Muscle of back (tissue), 10 donors: ENCODE results near the gene SHBG. TPM values are rescaled to one million over a fixed set of nuclear protein-coding genes. Genes with fewer than 3 reads are reported as not detected.

Source experiments
- polyA plus RNA-seq, 10 donors: library from polyadenylated mRNA; unstranded; fragments of 120-200 nt; gene quantifications; one replicate each; pipeline ENCODE4 v1.2.1, GENCODE V29; 2013; ENCODE audit not compliant: insufficient read length in 10 of 10

Gene SHBG
- polyA plus RNA-seq, 10 donors, result 0.21 to 1.5 (median 0.91) TPM

Other genes with a start within 250 kb of the SHBG start
- gene TNK1, start 249.0 kb upstream of the SHBG start, polyA plus RNA-seq, result 1 to 10 TPM in 2 of 10 donors, under 1 TPM in 7, not detected in 1; 0.22 to 1.4 (median 0.69) TPM
- gene PLSCR3, start 235.6 kb upstream of the SHBG start, polyA plus RNA-seq, result 10 to 100 TPM; 20.4 to 35.0 (median 27.2) TPM
- gene TMEM256, start 226.0 kb upstream of the SHBG start, polyA plus RNA-seq, result 10 to 100 TPM; 49.0 to 60.9 (median 54.0) TPM
- 10 to 100 TPM; 19.9 to 33.1 (median 25.5) TPM for gene NLGN2, start 222.3 kb upstream of the SHBG start, polyA plus RNA-seq
- not detected for gene SPEM1, start 209.8 kb upstream of the SHBG start, polyA plus RNA-seq
- not detected for gene SPEM2, start 204.5 kb upstream of the SHBG start, polyA plus RNA-seq
- under 1 TPM in 1 of 10 donors, not detected in 9; 0.04 TPM for gene SPEM3, start 201.3 kb upstream of the SHBG start, polyA plus RNA-seq
- gene TMEM102, start 194.7 kb upstream of the SHBG start, polyA plus RNA-seq, result 1 to 10 TPM in 4 of 10 donors, under 1 TPM in 6; 0.52 to 1.4 (median 0.92) TPM
- 1 to 10 TPM; 1.3 to 5.1 (median 3.1) TPM for gene FGF11, start 190.6 kb upstream of the SHBG start, polyA plus RNA-seq
- gene CHRNB1, start 185.1 kb upstream of the SHBG start, polyA plus RNA-seq, result 10 to 100 TPM; 51.8 to 85.8 (median 71.8) TPM
- 10 to 100 TPM; 22.1 to 27.1 (median 24.9) TPM for gene ZBTB4, start 150.5 kb upstream of the SHBG start, polyA plus RNA-seq
- gene SLC35G6, start 148.7 kb upstream of the SHBG start, polyA plus RNA-seq, result under 1 TPM in 8 of 10 donors, not detected in 2; 0.16 to 0.59 (median 0.20) TPM
- gene POLR2A, start 145.8 kb upstream of the SHBG start, polyA plus RNA-seq, result 10 to 100 TPM; 50.2 to 72.7 (median 58.4) TPM
- 10 to 100 TPM; 22.2 to 38.2 (median 29.8) TPM for gene TNFSF12, start 81.1 kb upstream of the SHBG start, polyA plus RNA-seq
- 1 to 10 TPM; 2.4 to 6.3 (median 4.0) TPM for gene TNFSF13, start 71.4 kb upstream of the SHBG start, polyA plus RNA-seq
- gene SENP3, start 68.2 kb upstream of the SHBG start, polyA plus RNA-seq, result 10 to 100 TPM; 34.8 to 44.0 (median 39.9) TPM
- 10 to 100 TPM; 23.6 to 41.0 (median 27.5) TPM for gene CD68, start 50.5 kb upstream of the SHBG start, polyA plus RNA-seq
- gene MPDU1, start 46.3 kb upstream of the SHBG start, polyA plus RNA-seq, result 10 to 100 TPM; 41.0 to 62.0 (median 48.0) TPM
- gene SOX15, start 40.0 kb upstream of the SHBG start, polyA plus RNA-seq, result 1 to 10 TPM; 1.1 to 4.3 (median 2.0) TPM
- gene FXR2, start 15.2 kb upstream of the SHBG start, polyA plus RNA-seq, result 10 to 100 TPM; 32.0 to 41.2 (median 39.2) TPM
- gene SAT2, start 2.3 kb upstream of the SHBG start, polyA plus RNA-seq, result 10 to 100 TPM; 62.1 to 80.1 (median 77.9) TPM
- 10 to 100 TPM; 12.9 to 38.1 (median 27.0) TPM for gene ATP1B2, start 20.8 kb downstream of the SHBG start, polyA plus RNA-seq
- gene TP53, start 57.4 kb downstream of the SHBG start, polyA plus RNA-seq, result 10 to 100 TPM; 32.7 to 50.7 (median 37.4) TPM
- 1 to 10 TPM; 6.2 to 9.5 (median 7.6) TPM for gene WRAP53, start 58.3 kb downstream of the SHBG start, polyA plus RNA-seq
- gene EFNB3, start 75.1 kb downstream of the SHBG start, polyA plus RNA-seq, result 10 to 100 TPM in 1 of 10 donors, 1 to 10 TPM in 9; 3.9 to 10.8 (median 5.1) TPM
- 1 to 10 TPM; 2.1 to 7.3 (median 4.6) TPM for gene DNAH2, start 87.6 kb downstream of the SHBG start, polyA plus RNA-seq
- gene KDM6B, start 204.1 kb downstream of the SHBG start, polyA plus RNA-seq, result 10 to 100 TPM; 11.6 to 15.5 (median 13.4) TPM
- gene TMEM88, start 224.9 kb downstream of the SHBG start, polyA plus RNA-seq, result 10 to 100 TPM; 17.2 to 28.8 (median 20.3) TPM
- 10 to 100 TPM; 33.1 to 64.6 (median 47.3) TPM for gene NAA38, start 227.4 kb downstream of the SHBG start, polyA plus RNA-seq
- gene CYB5D1, start 227.9 kb downstream of the SHBG start, polyA plus RNA-seq, result 1 to 10 TPM; 5.4 to 9.5 (median 8.3) TPM